Ishikawa (cell line): ENCODE measurements around the gene PRCD.

ENCODE experiments used
- CEBPB ChIP-seq: IDR thresholded peaks from 2 replicates; pipeline ENCODE4 v1.6.1; 2012
- CREB1 ChIP-seq: IDR thresholded peaks from 2 replicates; pipeline ENCODE4 v1.6.1; 2012; ENCODE audit warnings: low read depth
- EP300 ChIP-seq: IDR thresholded peaks from 2 replicates; pipeline ENCODE4 v1.6.1; 2012; ENCODE audit warnings: borderline replicate concordance
- TAF1 ChIP-seq: IDR thresholded peaks from 2 replicates; pipeline ENCODE4 v1.6.1; 2012; ENCODE audit warnings: low read depth, mild to moderate bottlenecking
- TCF12 ChIP-seq: IDR thresholded peaks from 2 replicates; pipeline ENCODE4 v1.6.1; 2012; ENCODE audit warnings: low read depth
- YY1 ChIP-seq: IDR thresholded peaks from 2 replicates; pipeline ENCODE4 v1.6.1; 2012; ENCODE audit warnings: low read depth
- ZBTB7A ChIP-seq: IDR thresholded peaks from 2 replicates; pipeline ENCODE4 v1.6.1; 2012; ENCODE audit warnings: low read depth

DNA sequence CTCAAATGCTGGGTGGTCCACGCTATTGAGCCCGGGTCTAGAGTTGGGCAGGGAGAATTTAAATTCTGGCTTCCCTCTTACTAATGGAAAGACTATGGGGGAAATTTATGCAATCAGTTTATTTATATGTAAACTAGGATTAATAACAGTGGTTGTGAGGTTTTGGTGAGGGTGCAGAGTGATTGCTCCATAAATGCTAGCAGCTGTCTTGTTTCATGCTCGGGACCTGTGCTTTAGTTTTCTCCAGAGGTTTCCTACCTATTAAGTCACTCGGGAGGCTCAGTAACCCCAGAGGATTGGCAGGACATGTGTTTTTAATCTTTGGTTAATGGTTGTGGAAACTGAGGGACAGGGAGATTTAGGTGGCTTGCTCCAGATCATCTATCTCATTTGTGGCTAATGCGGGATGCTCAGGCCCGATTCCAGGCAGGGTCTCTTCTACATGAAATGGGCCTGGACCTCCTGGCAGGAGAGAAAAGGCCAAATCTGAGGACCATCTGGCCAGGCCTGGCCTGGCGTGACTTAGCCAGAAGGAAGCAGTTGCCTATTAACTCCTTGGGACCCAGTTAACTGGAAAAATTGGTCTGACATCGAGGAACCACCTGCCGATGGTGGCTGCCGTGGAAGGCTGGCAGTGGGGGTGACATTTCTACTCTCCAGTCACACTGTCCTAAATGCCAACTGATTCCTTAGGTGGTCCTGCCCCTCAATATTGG, 2.1 kb downstream of the PRCD start:
- no peak for TF ChIP-seq ZBTB7A
- TF ChIP-seq EP300, result no peak
- TF ChIP-seq YY1, result no peak
- TF ChIP-seq TCF12, result no peak
- no peak for TF ChIP-seq CREB1
- TF ChIP-seq TAF1, result no peak
- TF ChIP-seq CEBPB, result no peak
